RPMI7951 (cell line): ENCODE results near the gene ZNF341. TPM values are rescaled to one million over a fixed set of nuclear protein-coding genes. Genes with fewer than 3 reads are reported as not detected.
"Not testable (repeated sequence)": the region's sequence is repeated elsewhere in the genome, so short reads cannot be mapped to it uniquely, and the experiment has no call there.

Experiments used
- DNase-seq: peaks from one replicate; pipeline ENCODE4 v3.0.0-alpha.2; 2012; ENCODE audit warnings: low read depth
- total RNA-seq: library from RNA; depleted of rRNA; stranded (reverse); fragments of >200 nt; shearing (Covaris generic); gene quantifications from 2 replicates; pipeline ENCODE4 v1.2.3, GENCODE V29; 2014

The ZNF341 gene
- total RNA-seq, 1 experiment from 2014 or later: 1.6 TPM

- no peak for DNase-seq
These were observed 3.3 kb upstream of the ZNF341 start for GRCh38 chr20:33728463-33728862.

GRCh38 chr20:33729101-33729500 lies 2.7 kb upstream of the ZNF341 start:
- DNase-seq: no peak

- no peak for DNase-seq
These were observed 677 bp upstream of the ZNF341 start for GRCh38 chr20:33730946-33731692.

GRCh38 chr20:33732166-33732970 lies 572 bp downstream of the ZNF341 start:
- no peak for DNase-seq

GRCh38 chr20:33733654-33734576 lies 2.1 kb downstream of the ZNF341 start:
- peak; percentile 57 for DNase-seq

- no peak for DNase-seq
These were observed 5.2 kb downstream of the ZNF341 start for GRCh38 chr20:33736962-33737361.

- DNase-seq: no peak
These were observed 7.7 kb downstream of the ZNF341 start for GRCh38 chr20:33739493-33739892.

GRCh38 chr20:33740189-33740588 lies 8.4 kb downstream of the ZNF341 start:
- no peak for DNase-seq

GRCh38 chr20:33744181-33744580 lies 12.4 kb downstream of the ZNF341 start:
- no peak for DNase-seq

- DNase-seq: no peak
These were observed 13.1 kb downstream of the ZNF341 start for GRCh38 chr20:33744773-33745385.

GRCh38 chr20:33746325-33746998 lies 14.7 kb downstream of the ZNF341 start:
- DNase-seq: no peak

GRCh38 chr20:33751775-33752174 lies 20.0 kb downstream of the ZNF341 start:
- no peak for DNase-seq

GRCh38 chr20:33753143-33753542 lies 21.3 kb downstream of the ZNF341 start:
- DNase-seq: no peak

GRCh38 chr20:33753763-33754162 lies 22.0 kb downstream of the ZNF341 start:
- peak; percentile 94 for DNase-seq

GRCh38 chr20:33755936-33756490 lies 24.2 kb downstream of the ZNF341 start:
- not testable (repeated sequence) for DNase-seq

- no peak for DNase-seq
These were observed 25.2 kb downstream of the ZNF341 start for GRCh38 chr20:33757046-33757445.

GRCh38 chr20:33757458-33757857 lies 25.7 kb downstream of the ZNF341 start:
- DNase-seq: no peak

- no peak for DNase-seq
These were observed 30.0 kb downstream of the ZNF341 start for GRCh38 chr20:33761698-33762250.

GRCh38 chr20:33765099-33765498 lies 33.3 kb downstream of the ZNF341 start:
- no peak for DNase-seq

- DNase-seq: no peak
These were observed 33.8 kb downstream of the ZNF341 start for GRCh38 chr20:33765592-33765991.
